Cardiac muscle cell (in vitro differentiated cells and primary cell): ENCODE data around the gene PLD5. TPM values are rescaled to one million over a fixed set of nuclear protein-coding genes. Genes with fewer than 3 reads are reported as not detected.
"Not testable (repeated sequence)": the region's sequence is repeated elsewhere in the genome, so short reads cannot be mapped to it uniquely, and the experiment has no call there.

ENCODE experiments used
- DNase-seq, 2 donors: peaks; one replicate each; pipeline versions ENCODE4 v3.0.0 to v3.0.0-alpha.2; 2010 to 2017; ENCODE audit warnings: low read depth in 1 of 2, low spot score in 1 of 2
- H3K27ac ChIP-seq: fragments of 200-600 bp; sonication (generic); 2 replicates; pipeline ENCODE4 v1.5.1; 2016
- H3K27me3 ChIP-seq: fragments of 200-600 bp; sonication (generic); 2 replicates; pipeline ENCODE4 v1.6.0; 2016; ENCODE audit warnings: control low read depth
- H3K36me3 ChIP-seq: fragments of 200-600 bp; sonication (generic); 2 replicates; pipeline ENCODE4 v1.5.1; 2016; ENCODE audit warnings: control low read depth
- H3K4me1 ChIP-seq: fragments of 200-600 bp; sonication (generic); 2 replicates; pipeline ENCODE4 v1.8.1; 2017; ENCODE audit warnings: low read depth, mild to moderate bottlenecking, mixed run types
- H3K4me3 ChIP-seq: fragments of 200-600 bp; sonication (generic); 2 replicates; pipeline ENCODE4 v1.5.1; 2016; ENCODE audit warnings: mild to moderate bottlenecking
- H3K9me3 ChIP-seq: fragments of 200-600 bp; sonication (generic); 2 replicates; pipeline ENCODE4 v1.5.1; 2017; ENCODE audit warnings: low read depth, mild to moderate bottlenecking, control low read depth
- CTCF ChIP-seq: IDR thresholded peaks from 2 replicates; pipeline ENCODE4 v1.5.1; 2012; ENCODE audit warnings: low read depth, mild to moderate bottlenecking, low read length
- polyA plus RNA-seq: library from polyadenylated mRNA; unstranded; fragments of >200 nt; fragmentation: Nextera tagmentation; extraction: Ambion mirVana; gene quantifications from 2 replicates; pipeline ENCODE4 v1.2.1, GENCODE V29; 2016
- total RNA-seq: library from RNA; depleted of rRNA; stranded (reverse); fragments of >200 nt; gene quantifications from 2 replicates; pipeline ENCODE4 v1.2.3, GENCODE V29; 2016

PLD5 gene
- total and polyA plus RNA-seq, 2 experiments from 2014 or later: 0.03 to 0.06 TPM

GRCh38 chr1:242128951-242129502 lies 395.5 kb downstream of the PLD5 start:
- Histone ChIP-seq H3K9me3 (no peaks in the 10 kb centered on the region), H3K27me3 (no peaks in the 10 kb centered on the region), H3K4me3 (no peak overlapping the region), H3K27ac (no peak overlapping the region), H3K4me1 (no peaks in the 10 kb centered on the region), H3K36me3 (no peaks in the 10 kb centered on the region)
- DNase-seq: peak in 1 of 2 donors; percentile 45
- TF ChIP-seq CTCF: no peak

GRCh38 chr1:242120432-242120831 lies 404.1 kb downstream of the PLD5 start:
- Histone ChIP-seq H3K4me3 (no peak overlapping the region), H3K4me1 (no peaks in the 10 kb centered on the region), H3K36me3 (no peaks in the 10 kb centered on the region), H3K27ac (no peak overlapping the region), H3K27me3 (no peaks in the 10 kb centered on the region), H3K9me3 (no peaks in the 10 kb centered on the region)
- TF ChIP-seq CTCF: no peak
- no peak for DNase-seq

GRCh38 chr1:242100921-242101320 lies 423.6 kb downstream of the PLD5 start:
- no peaks in the 10 kb centered on the region for H3K9me3 ChIP-seq
- DNase-seq: no peak
- H3K4me1 ChIP-seq: no peaks in the 10 kb centered on the region
- TF ChIP-seq CTCF: no peak
- no peaks in the 10 kb centered on the region for H3K27me3 ChIP-seq
- H3K27ac ChIP-seq: no peak overlapping the region
- no peaks in the 10 kb centered on the region for H3K36me3 ChIP-seq
- H3K4me3 ChIP-seq: no peak overlapping the region

GRCh38 chr1:242097283-242097682 lies 427.2 kb downstream of the PLD5 start:
- H3K27ac ChIP-seq, H3K27me3 ChIP-seq, H3K4me3 ChIP-seq, H3K4me1 ChIP-seq, DNase-seq, H3K36me3 ChIP-seq, H3K9me3 ChIP-seq: not testable (repeated sequence)

GRCh38 chr1:242093116-242093515 lies 431.4 kb downstream of the PLD5 start:
- no peak for DNase-seq
- H3K9me3 ChIP-seq: no peaks in the 10 kb centered on the region
- no peak overlapping the region for H3K27ac ChIP-seq
- no peaks in the 10 kb centered on the region for H3K4me1 ChIP-seq
- H3K27me3 ChIP-seq: no peaks in the 10 kb centered on the region
- no peaks in the 10 kb centered on the region for H3K36me3 ChIP-seq
- no peak overlapping the region for H3K4me3 ChIP-seq
- no peak for TF ChIP-seq CTCF

- no peak for DNase-seq
- no peaks in the 10 kb centered on the region for H3K36me3 ChIP-seq
- H3K4me1 ChIP-seq: no peaks in the 10 kb centered on the region
- no peaks in the 10 kb centered on the region for H3K27me3 ChIP-seq
- H3K4me3 ChIP-seq: no peak overlapping the region
- TF ChIP-seq CTCF: no peak
- no peaks in the 10 kb centered on the region for H3K9me3 ChIP-seq
- no peak overlapping the region for H3K27ac ChIP-seq
Observed at GRCh38 chr1:242089911-242090310, 434.6 kb downstream of the PLD5 start.
